Measurements from ENCODE around the gene MICAL3. TPM values are rescaled to one million over a fixed set of nuclear protein-coding genes. Genes with fewer than 3 reads are reported as not detected.
A peak's percentile ranks its signal among the peaks of the same experiment; 100 is the strongest.

The MICAL3 gene
- polyA plus RNA-seq, 3 donors: 0.23 to 0.84 TPM; not detected in 1

DNA sequence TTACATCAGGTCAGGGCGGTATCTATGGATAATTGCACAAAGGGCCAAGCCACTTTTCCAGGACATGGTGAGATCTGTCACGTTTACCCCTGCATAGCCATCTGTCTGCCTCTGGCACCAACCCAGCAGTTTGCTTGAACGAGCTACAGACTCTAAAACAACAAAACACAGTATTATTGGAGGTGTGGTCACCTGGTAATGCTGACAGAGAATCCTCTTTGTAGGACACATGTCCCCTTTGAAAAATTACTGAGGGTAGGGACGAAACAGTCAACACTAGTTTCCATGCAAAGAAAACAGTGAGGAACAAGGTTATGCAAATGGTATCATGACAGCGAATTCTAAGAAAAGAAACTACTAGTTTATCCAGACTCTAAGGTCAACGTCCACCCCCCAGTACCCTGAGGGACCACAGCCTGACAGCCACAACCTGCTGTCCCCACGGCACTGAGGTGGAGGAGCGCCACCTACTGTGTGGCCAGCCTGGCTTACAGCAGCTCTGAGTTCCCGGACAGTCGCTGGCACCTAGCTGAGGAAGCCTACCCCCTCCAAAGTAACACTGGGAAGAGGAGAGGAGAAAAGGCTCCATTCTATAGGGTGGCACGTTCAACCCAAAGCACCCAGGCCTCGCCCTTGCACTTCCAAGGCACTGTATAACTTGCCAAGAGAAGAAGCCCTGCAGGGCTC is 132.7 kb downstream of the MICAL3 start:
- Histone ChIP-seq H3K9me3 (replicated peaks in 1 of 2; ENCODE audit: control insufficient read depth in 1 of 2, insufficient read depth in 1 of 2, low read length in 2 of 2) (no peaks in the 10 kb centered on the region), H3K4me3 (replicated peaks in 1 of 3; ENCODE audit: low read depth in 2 of 3, low read length in 3 of 3) (no peak overlapping the region), H3K79me2 (ENCODE audit: insufficient read depth, low read length) (no peaks in the 10 kb centered on the region), H3K9ac (ENCODE audit: insufficient read depth, low read length, poor library complexity, severe bottlenecking) (no peak overlapping the region), H2AFZ (ENCODE audit: insufficient read depth, low read depth, low read length, poor library complexity, severe bottlenecking) (no peak overlapping the region), H3K4me2 (replicated peaks; ENCODE audit: extremely low read depth, low read length, poor library complexity, severe bottlenecking) (no peak overlapping the region), H3K27ac (ENCODE audit: low read depth in 1 of 2, low read length in 2 of 2) (no peak overlapping the region), H4K20me1 (ENCODE audit: insufficient read depth, low read length) (no peaks in the 10 kb centered on the region), H3K27me3 (ENCODE audit: control insufficient read depth in 2 of 2, insufficient read depth in 2 of 2, low read length in 2 of 2) (no peaks in the 10 kb centered on the region), H3K36me3 (replicated peaks in 1 of 2; ENCODE audit: control insufficient read depth in 1 of 2, insufficient read depth in 2 of 2, low read length in 2 of 2) (no peaks in the 10 kb centered on the region), H3K4me1 (ENCODE audit: control insufficient read depth in 1 of 2, insufficient read depth in 2 of 2, low read length in 2 of 2) (no peaks in the 10 kb centered on the region)
- Mint-ChIP-seq H3K27me3 (ENCODE audit: low read depth in 3 of 3) (peaks cover 0 to 1% (median 1%) of the 10 kb centered on the region in 3 donors), H3K36me3 (peaks cover 0 to 4% of the 10 kb centered on the region in 2 donors), H3K9me3 (no peaks in the 10 kb centered on the region), H3K27ac (peak overlapping the region in 1 of 7 donors; percentile 45), H3K4me3 (no peak overlapping the region), H3K4me1 (no peaks in the 10 kb centered on the region)
- no peak for TF ChIP-seq CTCF (IDR thresholded peaks at IDR 0.05)
- no peak for DNase-seq
- 89% methylated on average over 4 of the region's 12 CpGs for WGBS (ENCODE audit: insufficient coverage)
- intact Hi-C loops (cut with micrococcal nuclease): no loop called here

DNA sequence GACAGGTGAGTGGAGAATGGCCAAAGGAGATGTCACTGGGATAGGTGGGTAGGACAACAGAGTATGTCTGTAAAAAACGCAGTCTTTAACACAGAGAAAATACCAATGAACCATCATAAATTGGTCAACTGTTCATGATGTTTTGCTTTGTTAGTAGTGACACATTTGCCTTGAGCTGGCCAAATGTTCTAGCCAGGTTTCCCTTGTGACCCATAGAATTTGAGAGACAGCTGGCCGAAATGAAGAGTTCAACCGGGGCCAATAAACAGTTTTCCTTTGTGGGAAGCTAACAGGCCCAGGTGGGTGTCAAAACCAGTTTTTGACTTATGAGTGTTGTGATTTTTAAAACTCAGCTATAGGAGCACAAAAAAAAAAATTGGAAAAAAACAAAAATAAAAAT is 133.5 kb downstream of the MICAL3 start:
- no peak for DNase-seq
- no peak overlapping the region for H3K9ac ChIP-seq (ENCODE audit: insufficient read depth, low read length, poor library complexity, severe bottlenecking)
- no peaks in the 10 kb centered on the region for H3K4me1 ChIP-seq (ENCODE audit: control insufficient read depth in 1 of 2, insufficient read depth in 2 of 2, low read length in 2 of 2)
- no peak overlapping the region for H2AFZ ChIP-seq (ENCODE audit: insufficient read depth, low read depth, low read length, poor library complexity, severe bottlenecking)
- no peaks in the 10 kb centered on the region for H3K9me3 ChIP-seq (replicated peaks in 1 of 2; ENCODE audit: control insufficient read depth in 1 of 2, insufficient read depth in 1 of 2, low read length in 2 of 2)
- H3K27ac ChIP-seq (ENCODE audit: low read depth in 1 of 2, low read length in 2 of 2): no peak overlapping the region
- Mint-ChIP-seq H3K36me3 (peaks cover 0 to 4% of the 10 kb centered on the region in 2 donors), H3K4me1 (no peaks in the 10 kb centered on the region), H3K27me3 (ENCODE audit: low read depth in 3 of 3) (peaks cover 0 to 1% (median 0%) of the 10 kb centered on the region in 3 donors), H3K27ac (no peak overlapping the region), H3K4me3 (no peak overlapping the region), H3K9me3 (no peaks in the 10 kb centered on the region)
- TF ChIP-seq CTCF (IDR thresholded peaks at IDR 0.05): no peak
- H3K79me2 ChIP-seq (ENCODE audit: insufficient read depth, low read length): no peaks in the 10 kb centered on the region
- WGBS (ENCODE audit: insufficient coverage): no CpG with 5 or more reads among the region's 3 CpGs
- H3K27me3 ChIP-seq (ENCODE audit: control insufficient read depth in 2 of 2, insufficient read depth in 2 of 2, low read length in 2 of 2): no peaks in the 10 kb centered on the region
- intact Hi-C loops (cut with micrococcal nuclease): no loop called here
- no peaks in the 10 kb centered on the region for H4K20me1 ChIP-seq (ENCODE audit: insufficient read depth, low read length)
- no peaks in the 10 kb centered on the region for H3K36me3 ChIP-seq (replicated peaks in 1 of 2; ENCODE audit: control insufficient read depth in 1 of 2, insufficient read depth in 2 of 2, low read length in 2 of 2)
- no peak overlapping the region for H3K4me2 ChIP-seq (replicated peaks; ENCODE audit: extremely low read depth, low read length, poor library complexity, severe bottlenecking)
- no peak overlapping the region for H3K4me3 ChIP-seq (replicated peaks in 1 of 3; ENCODE audit: low read depth in 2 of 3, low read length in 3 of 3)

Data from CD14-positive monocyte (primary cell).